ENCODE measurements around the gene FBXO46. TPM values are rescaled to one million over a fixed set of nuclear protein-coding genes. Genes with fewer than 3 reads are reported as not detected.

Gene FBXO46
- total RNA-seq, 4 donors from 2014 or later = 13.7 to 22.3 (median 17.4) TPM

DNA sequence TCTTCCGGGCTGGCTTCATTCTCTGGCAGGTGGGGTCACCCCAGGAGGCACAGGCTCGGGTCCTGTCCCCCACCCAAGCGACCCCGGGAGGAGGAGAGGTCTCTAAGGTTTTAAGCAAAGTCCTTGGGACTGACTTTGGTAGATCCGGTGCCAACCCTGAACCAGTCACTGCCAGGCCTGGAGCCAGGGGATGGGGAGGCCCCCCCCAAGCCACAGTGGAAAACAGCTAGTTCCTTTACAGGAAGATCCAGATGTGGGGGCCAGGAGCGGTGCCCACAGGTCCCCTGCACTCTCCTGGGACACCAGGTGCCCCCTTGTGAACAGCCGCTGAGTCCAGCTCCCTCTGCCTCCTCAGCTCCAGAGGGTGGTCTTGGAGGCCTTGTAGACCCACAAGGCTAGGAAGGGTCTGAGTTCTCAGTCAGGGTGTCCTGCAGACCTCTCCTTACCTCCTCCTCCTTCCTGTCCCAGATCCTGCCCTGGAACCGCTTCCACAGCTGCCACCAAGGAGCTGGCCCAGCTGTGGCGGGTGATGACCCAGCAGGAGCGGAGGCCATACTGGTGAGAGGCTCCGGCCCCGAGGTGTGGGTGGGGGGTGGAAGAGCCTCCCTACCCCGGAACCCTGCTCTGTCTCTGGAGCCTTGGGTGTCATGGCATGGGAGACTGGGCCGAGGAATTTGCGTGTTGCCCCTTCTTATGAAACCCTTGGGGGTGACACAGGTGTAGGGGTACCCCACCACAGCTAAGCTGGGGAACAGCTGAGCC is 32.4 kb upstream of the FBXO46 start:
- 87 to 95% methylated on average over 10 to 12 of the region's 15 CpGs for WGBS, 2 donors
- TF ChIP-seq, protein P1, sequence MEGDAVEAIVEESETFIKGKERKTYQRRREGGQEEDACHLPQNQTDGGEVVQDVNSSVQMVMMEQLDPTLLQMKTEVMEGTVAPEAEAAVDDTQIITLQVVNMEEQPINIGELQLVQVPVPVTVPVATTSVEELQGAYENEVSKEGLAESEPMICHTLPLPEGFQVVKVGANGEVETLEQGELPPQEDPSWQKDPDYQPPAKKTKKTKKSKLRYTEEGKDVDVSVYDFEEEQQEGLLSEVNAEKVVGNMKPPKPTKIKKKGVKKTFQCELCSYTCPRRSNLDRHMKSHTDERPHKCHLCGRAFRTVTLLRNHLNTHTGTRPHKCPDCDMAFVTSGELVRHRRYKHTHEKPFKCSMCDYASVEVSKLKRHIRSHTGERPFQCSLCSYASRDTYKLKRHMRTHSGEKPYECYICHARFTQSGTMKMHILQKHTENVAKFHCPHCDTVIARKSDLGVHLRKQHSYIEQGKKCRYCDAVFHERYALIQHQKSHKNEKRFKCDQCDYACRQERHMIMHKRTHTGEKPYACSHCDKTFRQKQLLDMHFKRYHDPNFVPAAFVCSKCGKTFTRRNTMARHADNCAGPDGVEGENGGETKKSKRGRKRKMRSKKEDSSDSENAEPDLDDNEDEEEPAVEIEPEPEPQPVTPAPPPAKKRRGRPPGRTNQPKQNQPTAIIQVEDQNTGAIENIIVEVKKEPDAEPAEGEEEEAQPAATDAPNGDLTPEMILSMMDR (IDR thresholded peaks at IDR 0.05) = no peak
- TF ChIP-seq POLR2A (IDR thresholded peaks at IDR 0.05) = no peak
- peaks cover 33 to 37% of the 10 kb centered on the region in 2 donors for H3K4me1 ChIP-seq
- H3K36me3 ChIP-seq = peaks cover 0 to 3% of the 10 kb centered on the region in 2 donors
- H3K27ac ChIP-seq = no peak overlapping the region
- no peak for DNase-seq
- H3K27me3 ChIP-seq = no peaks in the 10 kb centered on the region
- no peak overlapping the region for H3K4me3 ChIP-seq (replicated peaks in 1 of 3)
- intact Hi-C loops (cut with DNase I) = loop anchor here (10.0 kb wide), 1 partner anchor 48 kb away; no protein-coding TSS in a partner anchor
- no peaks in the 10 kb centered on the region for H3K9me3 ChIP-seq

DNA sequence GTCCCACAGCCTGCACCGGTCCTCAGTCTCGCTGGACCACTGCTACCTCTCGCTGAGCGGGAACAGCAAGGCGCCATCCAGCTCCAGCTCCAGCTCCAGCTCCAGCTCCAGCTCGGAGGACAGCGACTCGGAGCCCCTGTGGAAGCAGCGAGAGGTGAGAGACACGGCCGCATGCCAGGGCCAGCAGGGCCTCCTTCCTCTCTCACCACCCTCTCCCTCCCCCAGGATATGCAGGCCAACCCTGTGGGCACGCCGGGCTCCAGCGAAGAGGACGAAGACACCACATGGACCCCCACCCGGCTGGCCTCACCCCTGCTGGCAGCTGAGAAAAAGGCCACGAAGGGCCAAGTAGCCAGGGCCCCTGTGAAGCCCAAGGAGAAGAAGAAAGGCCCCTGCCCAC is 31.0 kb upstream of the FBXO46 start:
- H3K4me1 ChIP-seq = peaks cover 28 to 32% of the 10 kb centered on the region in 2 donors
- 79 to 86% methylated on average over 4 to 11 of the region's 17 CpGs for WGBS, 2 donors
- no peak for DNase-seq
- no peak overlapping the region for H3K4me3 ChIP-seq (replicated peaks in 1 of 3)
- peaks cover 0 to 3% of the 10 kb centered on the region in 2 donors for H3K36me3 ChIP-seq
- TF ChIP-seq, protein P1 (IDR thresholded peaks at IDR 0.05) = no peak
- no peak for TF ChIP-seq POLR2A (IDR thresholded peaks at IDR 0.05)
- no peaks in the 10 kb centered on the region for H3K27me3 ChIP-seq
- H3K9me3 ChIP-seq = no peaks in the 10 kb centered on the region
- H3K27ac ChIP-seq = no peak overlapping the region
- intact Hi-C loops (cut with DNase I) = loop anchor here (10.0 kb wide), 1 partner anchor 47 kb away; no protein-coding TSS in a partner anchor

DNA sequence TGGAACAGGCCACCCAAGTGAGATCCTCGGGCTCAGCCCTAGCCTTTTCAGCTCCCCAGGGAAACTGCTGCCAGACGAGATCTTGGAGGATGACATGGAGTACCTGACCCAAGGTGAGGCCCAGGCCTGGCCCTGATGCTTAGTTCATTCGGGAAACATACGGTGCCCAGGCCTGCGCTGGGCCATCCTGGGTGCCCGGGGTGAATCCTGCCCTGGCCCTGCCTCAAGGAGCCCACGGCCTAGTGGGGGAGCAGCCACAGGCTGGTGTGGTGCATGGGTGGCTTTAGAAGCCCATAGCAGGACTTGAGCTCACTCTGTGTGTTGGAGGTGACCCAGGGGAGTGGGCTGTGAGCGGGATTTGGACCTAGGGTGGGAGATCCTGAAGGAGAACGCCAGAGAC is 28.2 kb upstream of the FBXO46 start:
- no peak overlapping the region for H3K27ac ChIP-seq
- no peaks in the 10 kb centered on the region for H3K9me3 ChIP-seq
- TF ChIP-seq POLR2A (IDR thresholded peaks at IDR 0.05) = no peak
- TF ChIP-seq, protein P1 (IDR thresholded peaks at IDR 0.05) = no peak
- no peak overlapping the region for H3K4me3 ChIP-seq (replicated peaks in 1 of 3)
- no peaks in the 10 kb centered on the region for H3K27me3 ChIP-seq
- intact Hi-C loops (cut with DNase I) = no loop called here
- H3K4me1 ChIP-seq = peaks cover 4% of the 10 kb centered on the region in 2 donors
- DNase-seq = no peak
- WGBS, 2 donors = 86 to 94% methylated on average over 5 to 9 of the region's 9 CpGs
- H3K36me3 ChIP-seq = no peaks in the 10 kb centered on the region

DNA sequence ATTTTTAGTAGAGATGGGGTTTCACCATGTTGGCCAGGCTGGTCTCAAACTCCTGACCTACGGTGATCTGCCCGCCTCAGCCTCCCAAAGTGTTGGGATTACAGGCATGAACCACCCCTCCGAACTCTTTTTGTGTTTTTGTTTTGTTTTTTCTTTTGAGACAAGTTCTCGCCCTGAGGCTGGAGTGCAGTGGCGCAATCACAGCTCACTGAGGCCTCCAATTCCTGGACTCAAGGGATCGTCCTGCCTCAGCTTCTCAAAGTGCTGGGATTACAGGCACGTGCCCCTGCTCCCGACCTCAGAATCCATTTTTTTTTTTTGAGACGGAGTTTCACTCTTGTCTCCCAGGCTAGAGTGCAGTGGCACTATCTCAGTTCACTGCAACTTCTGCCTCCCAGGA is 27.0 kb upstream of the FBXO46 start:
- H3K27me3 ChIP-seq = no peaks in the 10 kb centered on the region
- TF ChIP-seq, protein P1 (IDR thresholded peaks at IDR 0.05) = no peak
- no peak for TF ChIP-seq POLR2A (IDR thresholded peaks at IDR 0.05)
- H3K4me3 ChIP-seq (replicated peaks in 1 of 3) = no peak overlapping the region
- intact Hi-C loops (cut with DNase I) = no loop called here
- WGBS, 2 donors = 80 to 81% methylated on average over 9 of the region's 9 CpGs
- DNase-seq = no peak
- no peaks in the 10 kb centered on the region for H3K9me3 ChIP-seq
- no peaks in the 10 kb centered on the region for H3K4me1 ChIP-seq
- H3K27ac ChIP-seq = no peak overlapping the region
- no peaks in the 10 kb centered on the region for H3K36me3 ChIP-seq

DNA sequence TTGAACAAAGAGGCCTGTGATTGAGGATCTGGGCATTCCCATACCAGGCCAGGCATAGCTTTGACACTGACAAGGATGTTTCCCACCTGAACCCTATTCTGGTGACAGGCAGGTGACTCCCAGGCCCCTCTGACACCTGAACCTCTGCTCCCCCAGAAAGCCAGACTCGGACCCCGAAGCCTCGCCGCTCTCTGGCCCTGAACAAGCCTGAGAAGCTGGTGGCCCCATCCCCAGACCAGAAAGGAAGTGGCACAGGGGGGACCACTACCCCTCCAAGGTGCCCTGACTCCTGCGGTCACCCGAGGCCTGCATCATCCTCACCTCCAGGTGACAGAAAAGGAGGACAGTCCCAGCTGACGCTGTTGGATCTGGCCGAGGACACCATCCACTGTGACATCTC is 23.6 kb upstream of the FBXO46 start:
- 67 to 89% methylated on average over 2 to 8 of the region's 8 CpGs for WGBS, 2 donors
- Histone ChIP-seq H3K27me3 (no peaks in the 10 kb centered on the region), H3K9me3 (no peaks in the 10 kb centered on the region), H3K36me3 (no peaks in the 10 kb centered on the region), H3K27ac (no peak overlapping the region), H3K4me3 (replicated peaks in 1 of 3) (no peak overlapping the region), H3K4me1 (no peaks in the 10 kb centered on the region)
- intact Hi-C loops (cut with DNase I) = no loop called here
- TF ChIP-seq, protein P1 (IDR thresholded peaks at IDR 0.05) = no peak
- no peak for TF ChIP-seq POLR2A (IDR thresholded peaks at IDR 0.05)
- DNase-seq = no peak

Measured in thyroid gland (tissue), 4 donors.